Liver (tissue), 3 donors: ENCODE measurements around the gene RPL5.

Experiments
- EGR1 ChIP-seq, 2 donors: IDR thresholded peaks; 2 replicates each; pipeline ENCODE4 v1.6.1; 2016 to 2018; ENCODE audit warnings: antibody characterized with exemption in 2 of 2, low read depth in 2 of 2
- FOXA1 ChIP-seq: IDR thresholded peaks from 2 replicates; pipeline ENCODE4 v1.6.1; 2016; ENCODE audit warnings: antibody characterized with exemption
- GABPA ChIP-seq, 2 donors: IDR thresholded peaks in 1 of 2; conservative IDR thresholded peaks in 1 of 2; 2 replicates each; pipeline ENCODE4 v1.6.1; 2016; ENCODE audit warnings: antibody characterized with exemption in 2 of 2, mild to moderate bottlenecking in 1 of 2, moderate library complexity in 1 of 2
- HNF4A ChIP-seq, 2 donors: conservative IDR thresholded peaks; 2 replicates each; pipeline ENCODE4 v1.6.1; 2016; ENCODE audit warnings: antibody characterized with exemption in 2 of 2, mild to moderate bottlenecking in 2 of 2
- JUND ChIP-seq, 2 donors: IDR thresholded peaks; 2 replicates each; pipeline ENCODE4 v1.6.1; 2016; ENCODE audit warnings: antibody characterized with exemption in 2 of 2
- RAD21 ChIP-seq, 2 donors: IDR thresholded peaks; 2 replicates each; pipeline ENCODE4 v1.6.1; 2016; ENCODE audit warnings: antibody characterized with exemption in 2 of 2, mild to moderate bottlenecking in 2 of 2
- SP1 ChIP-seq: IDR thresholded peaks from 2 replicates; pipeline ENCODE4 v1.6.1; 2018; ENCODE audit warnings: antibody characterized with exemption, mild to moderate bottlenecking
- TAF1 ChIP-seq: conservative IDR thresholded peaks from 2 replicates; pipeline ENCODE4 v1.6.1; 2016; ENCODE audit warnings: antibody characterized with exemption, mild to moderate bottlenecking
- YY1 ChIP-seq: IDR thresholded peaks from 2 replicates; pipeline ENCODE4 v1.6.1; 2016; ENCODE audit warnings: antibody characterized with exemption, mild to moderate bottlenecking
- TF ChIP-seq, protein P1 (sequence below): fragments of 150-350 bp; IDR thresholded peaks from 2 replicates; pipeline ENCODE4 v1.5.1; 2017; ENCODE audit warnings: improper control_type of control experiment, low read depth, low read length; ENCODE audit not compliant: missing input control
- TF ChIP-seq, protein P2 (sequence below): IDR thresholded peaks from 2 replicates; pipeline ENCODE4 v1.6.1; 2016; ENCODE audit warnings: antibody characterized with exemption
- TF ChIP-seq, protein P3 (sequence below): IDR thresholded peaks from 2 replicates; pipeline ENCODE4 v1.6.1; 2016; ENCODE audit warnings: antibody characterized with exemption, mild to moderate bottlenecking
- TF ChIP-seq, protein P4 (sequence below): IDR thresholded peaks from 2 replicates; pipeline ENCODE4 v1.6.1; 2016; ENCODE audit warnings: antibody characterized with exemption
- TF ChIP-seq, protein P5 (sequence below): IDR thresholded peaks from 2 replicates; pipeline ENCODE4 v1.6.1; 2016; ENCODE audit warnings: antibody characterized with exemption
- donor health status: healthy.
- donor health status: healthy.

DNA sequence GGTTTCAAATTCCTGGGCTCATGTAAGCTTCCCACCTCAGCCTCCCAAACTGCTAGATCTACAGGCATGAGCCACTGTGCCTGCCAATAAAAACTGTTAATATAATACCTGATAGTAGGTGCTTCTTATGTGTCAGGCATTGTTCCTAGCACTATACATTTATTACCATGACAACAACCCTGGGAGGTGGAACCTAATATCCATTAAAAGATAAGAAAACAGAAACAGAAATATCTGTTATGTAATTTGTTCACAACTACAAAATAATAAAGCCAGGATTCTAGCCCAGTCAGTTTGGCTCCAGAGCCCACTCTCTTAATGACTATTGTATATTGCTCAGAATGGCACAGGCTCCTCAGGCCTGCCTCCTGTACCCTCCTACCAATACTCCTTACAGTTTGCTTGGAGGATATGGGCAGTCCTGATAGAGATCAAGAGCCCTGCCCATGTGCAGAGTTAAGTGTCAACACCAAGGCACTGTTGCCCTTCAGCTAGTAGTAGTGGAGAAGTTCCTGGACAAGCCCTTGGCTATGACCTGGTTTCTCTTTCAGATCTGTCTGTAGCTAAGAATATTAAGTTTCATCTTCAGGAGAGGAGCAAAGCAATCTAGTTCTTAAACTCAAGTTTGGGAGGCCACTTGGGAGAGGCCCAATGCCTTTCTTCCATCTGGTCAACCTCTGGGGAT is 22.4 kb downstream of the RPL5 start:
- TF ChIP-seq RAD21 (IDR thresholded peaks at IDR 0.05) (no peak), YY1 (no peak), JUND (IDR thresholded peaks at IDR 0.05) (no peak), EGR1 (IDR thresholded peaks at IDR 0.05; ENCODE audit: low read depth in 2 of 2) (no peak), HNF4A (conservative IDR thresholded peaks at IDR 0.05) (no peak), SP1 (no peak), GABPA (IDR thresholded peaks at IDR 0.05 in 1 of 2, conservative IDR thresholded peaks at IDR 0.05 in 1 of 2) (no peak), TAF1 (no peak), FOXA1 (no peak)
- TF ChIP-seq, protein P1, sequence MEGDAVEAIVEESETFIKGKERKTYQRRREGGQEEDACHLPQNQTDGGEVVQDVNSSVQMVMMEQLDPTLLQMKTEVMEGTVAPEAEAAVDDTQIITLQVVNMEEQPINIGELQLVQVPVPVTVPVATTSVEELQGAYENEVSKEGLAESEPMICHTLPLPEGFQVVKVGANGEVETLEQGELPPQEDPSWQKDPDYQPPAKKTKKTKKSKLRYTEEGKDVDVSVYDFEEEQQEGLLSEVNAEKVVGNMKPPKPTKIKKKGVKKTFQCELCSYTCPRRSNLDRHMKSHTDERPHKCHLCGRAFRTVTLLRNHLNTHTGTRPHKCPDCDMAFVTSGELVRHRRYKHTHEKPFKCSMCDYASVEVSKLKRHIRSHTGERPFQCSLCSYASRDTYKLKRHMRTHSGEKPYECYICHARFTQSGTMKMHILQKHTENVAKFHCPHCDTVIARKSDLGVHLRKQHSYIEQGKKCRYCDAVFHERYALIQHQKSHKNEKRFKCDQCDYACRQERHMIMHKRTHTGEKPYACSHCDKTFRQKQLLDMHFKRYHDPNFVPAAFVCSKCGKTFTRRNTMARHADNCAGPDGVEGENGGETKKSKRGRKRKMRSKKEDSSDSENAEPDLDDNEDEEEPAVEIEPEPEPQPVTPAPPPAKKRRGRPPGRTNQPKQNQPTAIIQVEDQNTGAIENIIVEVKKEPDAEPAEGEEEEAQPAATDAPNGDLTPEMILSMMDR, result no peak
- TF ChIP-seq, protein P2, sequence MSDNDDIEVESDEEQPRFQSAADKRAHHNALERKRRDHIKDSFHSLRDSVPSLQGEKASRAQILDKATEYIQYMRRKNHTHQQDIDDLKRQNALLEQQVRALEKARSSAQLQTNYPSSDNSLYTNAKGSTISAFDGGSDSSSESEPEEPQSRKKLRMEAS, result no peak
- TF ChIP-seq, protein P3, sequence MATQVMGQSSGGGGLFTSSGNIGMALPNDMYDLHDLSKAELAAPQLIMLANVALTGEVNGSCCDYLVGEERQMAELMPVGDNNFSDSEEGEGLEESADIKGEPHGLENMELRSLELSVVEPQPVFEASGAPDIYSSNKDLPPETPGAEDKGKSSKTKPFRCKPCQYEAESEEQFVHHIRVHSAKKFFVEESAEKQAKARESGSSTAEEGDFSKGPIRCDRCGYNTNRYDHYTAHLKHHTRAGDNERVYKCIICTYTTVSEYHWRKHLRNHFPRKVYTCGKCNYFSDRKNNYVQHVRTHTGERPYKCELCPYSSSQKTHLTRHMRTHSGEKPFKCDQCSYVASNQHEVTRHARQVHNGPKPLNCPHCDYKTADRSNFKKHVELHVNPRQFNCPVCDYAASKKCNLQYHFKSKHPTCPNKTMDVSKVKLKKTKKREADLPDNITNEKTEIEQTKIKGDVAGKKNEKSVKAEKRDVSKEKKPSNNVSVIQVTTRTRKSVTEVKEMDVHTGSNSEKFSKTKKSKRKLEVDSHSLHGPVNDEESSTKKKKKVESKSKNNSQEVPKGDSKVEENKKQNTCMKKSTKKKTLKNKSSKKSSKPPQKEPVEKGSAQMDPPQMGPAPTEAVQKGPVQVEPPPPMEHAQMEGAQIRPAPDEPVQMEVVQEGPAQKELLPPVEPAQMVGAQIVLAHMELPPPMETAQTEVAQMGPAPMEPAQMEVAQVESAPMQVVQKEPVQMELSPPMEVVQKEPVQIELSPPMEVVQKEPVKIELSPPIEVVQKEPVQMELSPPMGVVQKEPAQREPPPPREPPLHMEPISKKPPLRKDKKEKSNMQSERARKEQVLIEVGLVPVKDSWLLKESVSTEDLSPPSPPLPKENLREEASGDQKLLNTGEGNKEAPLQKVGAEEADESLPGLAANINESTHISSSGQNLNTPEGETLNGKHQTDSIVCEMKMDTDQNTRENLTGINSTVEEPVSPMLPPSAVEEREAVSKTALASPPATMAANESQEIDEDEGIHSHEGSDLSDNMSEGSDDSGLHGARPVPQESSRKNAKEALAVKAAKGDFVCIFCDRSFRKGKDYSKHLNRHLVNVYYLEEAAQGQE, result no peak
- TF ChIP-seq, protein P4, sequence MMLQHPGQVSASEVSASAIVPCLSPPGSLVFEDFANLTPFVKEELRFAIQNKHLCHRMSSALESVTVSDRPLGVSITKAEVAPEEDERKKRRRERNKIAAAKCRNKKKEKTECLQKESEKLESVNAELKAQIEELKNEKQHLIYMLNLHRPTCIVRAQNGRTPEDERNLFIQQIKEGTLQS, result no peak
- TF ChIP-seq, protein P5, sequence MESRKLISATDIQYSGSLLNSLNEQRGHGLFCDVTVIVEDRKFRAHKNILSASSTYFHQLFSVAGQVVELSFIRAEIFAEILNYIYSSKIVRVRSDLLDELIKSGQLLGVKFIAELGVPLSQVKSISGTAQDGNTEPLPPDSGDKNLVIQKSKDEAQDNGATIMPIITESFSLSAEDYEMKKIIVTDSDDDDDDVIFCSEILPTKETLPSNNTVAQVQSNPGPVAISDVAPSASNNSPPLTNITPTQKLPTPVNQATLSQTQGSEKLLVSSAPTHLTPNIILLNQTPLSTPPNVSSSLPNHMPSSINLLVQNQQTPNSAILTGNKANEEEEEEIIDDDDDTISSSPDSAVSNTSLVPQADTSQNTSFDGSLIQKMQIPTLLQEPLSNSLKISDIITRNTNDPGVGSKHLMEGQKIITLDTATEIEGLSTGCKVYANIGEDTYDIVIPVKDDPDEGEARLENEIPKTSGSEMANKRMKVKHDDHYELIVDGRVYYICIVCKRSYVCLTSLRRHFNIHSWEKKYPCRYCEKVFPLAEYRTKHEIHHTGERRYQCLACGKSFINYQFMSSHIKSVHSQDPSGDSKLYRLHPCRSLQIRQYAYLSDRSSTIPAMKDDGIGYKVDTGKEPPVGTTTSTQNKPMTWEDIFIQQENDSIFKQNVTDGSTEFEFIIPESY, result no peak
